NCI-H526 treated with DMSO at 0.1 percent for 48 hours (cell line): ENCODE results near the gene CCDC172.
"Not testable (repeated sequence)": the region's sequence is repeated elsewhere in the genome, so short reads cannot be mapped to it uniquely, and the experiment has no call there.

Experiments used
- DNase-seq: peaks from one replicate; lab custom pipeline; 2025; lab: John Stamatoyannopoulos, UW

The CCDC172 gene

GRCh38 chr10:116336866-116337265 lies 12.6 kb downstream of the CCDC172 start:
- no peak for DNase-seq

- no peak for DNase-seq
Observed at GRCh38 chr10:116352125-116352524, 27.9 kb downstream of the CCDC172 start.

GRCh38 chr10:116353817-116354216 lies 29.6 kb downstream of the CCDC172 start:
- no peak for DNase-seq

- no peak for DNase-seq
Observed at GRCh38 chr10:116355341-116355740, 31.1 kb downstream of the CCDC172 start.

- no peak for DNase-seq
Observed at GRCh38 chr10:116356833-116357232, 32.6 kb downstream of the CCDC172 start.

- DNase-seq = no peak
Observed at GRCh38 chr10:116364868-116365267, 40.6 kb downstream of the CCDC172 start.

- DNase-seq = no peak
Observed at GRCh38 chr10:116371737-116372136, 47.5 kb downstream of the CCDC172 start.

GRCh38 chr10:116382290-116382689 lies 58.0 kb downstream of the CCDC172 start:
- DNase-seq = no peak

- DNase-seq = no peak
Observed at GRCh38 chr10:116385311-116385710, 61.1 kb downstream of the CCDC172 start.

- peak; percentile 8 for DNase-seq
Observed at GRCh38 chr10:116385994-116386809, 62.0 kb downstream of the CCDC172 start.

- not testable (repeated sequence) for DNase-seq
Observed at GRCh38 chr10:116393246-116393831, 69.1 kb downstream of the CCDC172 start.

- no peak for DNase-seq
Observed at GRCh38 chr10:116395223-116395985, 71.2 kb downstream of the CCDC172 start.

GRCh38 chr10:116398224-116398623 lies 74.0 kb downstream of the CCDC172 start:
- peak; percentile 28 for DNase-seq

- DNase-seq = no peak
Observed at GRCh38 chr10:116402858-116403257, 78.6 kb downstream of the CCDC172 start.

GRCh38 chr10:116403740-116404250 lies 79.5 kb downstream of the CCDC172 start:
- no peak for DNase-seq

GRCh38 chr10:116408719-116409118 lies 84.5 kb downstream of the CCDC172 start:
- DNase-seq = no peak

- no peak for DNase-seq
Observed at GRCh38 chr10:116410351-116410750, 86.1 kb downstream of the CCDC172 start.

- no peak for DNase-seq
Observed at GRCh38 chr10:116417821-116418220, 93.6 kb downstream of the CCDC172 start.

GRCh38 chr10:116418389-116418788 lies 94.1 kb downstream of the CCDC172 start:
- DNase-seq = no peak

- DNase-seq = no peak
Observed at GRCh38 chr10:116421815-116422214, 97.6 kb downstream of the CCDC172 start.

- DNase-seq = no peak
Observed at GRCh38 chr10:116427671-116428070, 103.4 kb downstream of the CCDC172 start, which contains the start of gene PNLIPRP3. PNLIPRP3 (plus strand) TSS chr10:116427847; CDS start chr10:116428013, 166 bp downstream.

GRCh38 chr10:116429288-116429977 lies 105.2 kb downstream of the CCDC172 start:
- DNase-seq = no peak
